Measurements from ENCODE around the gene DUSP16.
A peak's percentile ranks its signal among the peaks of the same experiment; 100 is the strongest.
"Not testable (repeated sequence)": the region's sequence is repeated elsewhere in the genome, so short reads cannot be mapped to it uniquely, and the experiment has no call there.

DUSP16 gene

GRCh38 chr12:12546314-12546772 lies 16.3 kb downstream of the DUSP16 start:
- no peak for DNase-seq (ENCODE audit: low read depth)

GRCh38 chr12:12543959-12544358 lies 18.7 kb downstream of the DUSP16 start:
- DNase-seq (ENCODE audit: low read depth) = no peak

GRCh38 chr12:12542964-12543363 lies 19.7 kb downstream of the DUSP16 start:
- no peak for DNase-seq (ENCODE audit: low read depth)

GRCh38 chr12:12542286-12542685 lies 20.4 kb downstream of the DUSP16 start:
- DNase-seq (ENCODE audit: low read depth) = no peak

GRCh38 chr12:12541782-12542181 lies 20.9 kb downstream of the DUSP16 start:
- DNase-seq (ENCODE audit: low read depth) = no peak

- DNase-seq (ENCODE audit: low read depth) = no peak
These were observed 22.2 kb downstream of the DUSP16 start for GRCh38 chr12:12540261-12541013.

GRCh38 chr12:12539028-12539810 lies 23.4 kb downstream of the DUSP16 start:
- DNase-seq (ENCODE audit: low read depth) = no peak

GRCh38 chr12:12538535-12538934 lies 24.1 kb downstream of the DUSP16 start:
- DNase-seq (ENCODE audit: low read depth) = no peak

- peak; percentile 54 for DNase-seq (ENCODE audit: low read depth)
These were observed 25.2 kb downstream of the DUSP16 start for GRCh38 chr12:12537421-12537820.

- DNase-seq (ENCODE audit: low read depth) = no peak
These were observed 27.7 kb downstream of the DUSP16 start for GRCh38 chr12:12534975-12535374.

GRCh38 chr12:12534166-12534866 lies 28.3 kb downstream of the DUSP16 start:
- no peak for DNase-seq (ENCODE audit: low read depth)

- DNase-seq (ENCODE audit: low read depth) = peak; percentile 42
These were observed 29.3 kb downstream of the DUSP16 start for GRCh38 chr12:12533238-12533829.

GRCh38 chr12:12531194-12531593 lies 31.5 kb downstream of the DUSP16 start:
- no peak for DNase-seq (ENCODE audit: low read depth)

- DNase-seq (ENCODE audit: low read depth) = no peak
These were observed 32.8 kb downstream of the DUSP16 start for GRCh38 chr12:12529783-12530421.

GRCh38 chr12:12528361-12529270 lies 34.0 kb downstream of the DUSP16 start:
- DNase-seq (ENCODE audit: low read depth) = no peak

- DNase-seq (ENCODE audit: low read depth) = no peak
These were observed 34.8 kb downstream of the DUSP16 start for GRCh38 chr12:12527820-12528296.

- DNase-seq (ENCODE audit: low read depth) = no peak
These were observed 38.5 kb downstream of the DUSP16 start for GRCh38 chr12:12524128-12524527.

GRCh38 chr12:12523229-12523628 lies 39.4 kb downstream of the DUSP16 start:
- DNase-seq (ENCODE audit: low read depth) = no peak

GRCh38 chr12:12522657-12523056 lies 40.0 kb downstream of the DUSP16 start:
- DNase-seq (ENCODE audit: low read depth) = not testable (repeated sequence)

- DNase-seq (ENCODE audit: low read depth) = no peak
These were observed 40.8 kb downstream of the DUSP16 start for GRCh38 chr12:12521888-12522287.

Measured in iris pigment epithelial cell (primary cell).